Keratinocyte (primary cell): ENCODE measurements around the gene ITGA7. TPM values are rescaled to one million over a fixed set of nuclear protein-coding genes. Genes with fewer than 3 reads are reported as not detected.

Source experiments
- DNase-seq: peaks from one replicate; pipeline ENCODE4 v3.0.0-alpha.2; 2011; ENCODE audit warnings: low read depth, missing footprints, low spot score
- FAIRE-seq: peaks from 2 replicates; lab custom pipeline; 2011; peaks lifted over from hg19 to GRCh38; lab: Jason Lieb, UNC
- H2AFZ ChIP-seq: 2 replicates; pipeline ENCODE4 v1.6.0; 2012; ENCODE audit warnings: low read length, control low read depth, inconsistent platforms; ENCODE audit not compliant: control insufficient read depth
- H3K27ac ChIP-seq: 2 replicates; pipeline ENCODE4 v1.5.1; 2011; ENCODE audit warnings: low read length; ENCODE audit not compliant: control insufficient read depth, insufficient read depth
- H3K27me3 ChIP-seq: 3 replicates; pipeline ENCODE4 v1.6.0; 2011; ENCODE audit warnings: low read length; ENCODE audit not compliant: control insufficient read depth, insufficient read depth; ENCODE audit errors: extremely low read depth
- H3K36me3 ChIP-seq, 2 experiments: 2 replicates in 1 of 2; 3 replicates in 1 of 2; pipeline ENCODE4 v1.5.1; 2011; ENCODE audit warnings: low read length in 2 of 2, mild to moderate bottlenecking in 1 of 2; ENCODE audit not compliant: control insufficient read depth in 2 of 2, insufficient read depth in 2 of 2; ENCODE audit errors: extremely low read depth in 1 of 2
- H3K4me1 ChIP-seq: 3 replicates; pipeline ENCODE4 v1.5.1; 2011; ENCODE audit warnings: low read length; ENCODE audit not compliant: control insufficient read depth, insufficient read depth; ENCODE audit errors: extremely low read depth
- H3K4me2 ChIP-seq: 3 replicates; pipeline ENCODE4 v1.6.0; 2011; ENCODE audit warnings: low read depth, low read length; ENCODE audit not compliant: control insufficient read depth, insufficient read depth; ENCODE audit errors: extremely low read depth
- H3K4me3 ChIP-seq, 3 experiments: fragments of 200-600 bp in 1 of 3; sonication (generic) in 1 of 3; 2 replicates in 2 of 3; 3 replicates in 1 of 3; pipeline ENCODE4 v1.5.1; 2011 to 2016; ENCODE audit warnings: low read length in 3 of 3, mild to moderate bottlenecking in 3 of 3, control low read depth in 2 of 3, inconsistent platforms in 1 of 3, low read depth in 1 of 3, mixed read lengths in 1 of 3, mixed run types in 1 of 3, moderate library complexity in 1 of 3; ENCODE audit not compliant: control insufficient read depth in 2 of 3, insufficient read depth in 2 of 3; ENCODE audit errors: extremely low read depth in 1 of 3
- H3K79me2 ChIP-seq: 2 replicates; pipeline ENCODE4 v1.6.0; 2012; ENCODE audit warnings: low read length; ENCODE audit not compliant: control insufficient read depth, insufficient read depth
- H3K9ac ChIP-seq: 3 replicates; pipeline ENCODE4 v1.6.0; 2011; ENCODE audit warnings: low read length; ENCODE audit not compliant: control insufficient read depth, insufficient read depth; ENCODE audit errors: extremely low read depth
- H3K9me1 ChIP-seq: 3 replicates; pipeline ENCODE4 v1.6.0; 2011; ENCODE audit warnings: low read length; ENCODE audit not compliant: control insufficient read depth, insufficient read depth; ENCODE audit errors: extremely low read depth
- H3K9me3 ChIP-seq: 2 replicates; pipeline ENCODE4 v1.5.1; 2012; ENCODE audit warnings: low read depth, low read length; ENCODE audit not compliant: control insufficient read depth
- H4K20me1 ChIP-seq: 3 replicates; pipeline ENCODE4 v1.6.0; 2011; ENCODE audit warnings: low read length; ENCODE audit not compliant: control insufficient read depth, insufficient read depth; ENCODE audit errors: extremely low read depth
- EZH2 ChIP-seq: IDR thresholded peaks from one replicate; pipeline ENCODE4 v1.6.1; 2012; ENCODE audit warnings: inconsistent platforms, mild to moderate bottlenecking, low read length, moderate library complexity
- dilution Hi-C: fragments of 300-500 bp; cut with MboI; formaldehyde crosslinking; loops from one replicate; pipeline ENCODE4 v1.7.0; 2020; ENCODE audit warnings: low sequenced_read_pairs; ENCODE audit not compliant: extremely low pct_ligation_motif_present
- polyA plus RNA-seq, 5 experiments: library from polyadenylated mRNA; depleted of rRNA in 3 of 5; stranded (reverse) in 3 of 5; stranded (forward) in 1 of 5; unstranded in 1 of 5; fragments of >200 nt; gene quantifications; 1 replicate in 1 of 5; 2 replicates in 3 of 5; 3 replicates in 1 of 5; pipeline versions ENCODE4 v1.2.1 to v1.2.3, GENCODE V29; 2011 to 2012; ENCODE audit warnings: missing spikeins in 2 of 5, low read depth in 1 of 5, low replicate concordance in 1 of 5
- TF ChIP-seq, protein P1 (sequence below), 3 experiments: IDR thresholded peaks in 1 of 3; conservative IDR thresholded peaks in 1 of 3; optimal IDR thresholded peaks in 1 of 3; 2 replicates in 2 of 3; 3 replicates in 1 of 3; pipeline versions ENCODE3 to v1.5.1; 2011; ENCODE audit warnings: low read length in 3 of 3, mild to moderate bottlenecking in 3 of 3, moderate library complexity in 2 of 3, control low read depth in 1 of 3, inconsistent platforms in 1 of 3; ENCODE audit not compliant: insufficient read depth in 2 of 3; ENCODE audit errors: extremely low read depth in 1 of 3

ITGA7 gene
- polyA plus RNA-seq, 1 donor (not counting 4 experiments of a cell fraction or from before 2014, with no cell fraction given), result 0.04 TPM

DNA sequence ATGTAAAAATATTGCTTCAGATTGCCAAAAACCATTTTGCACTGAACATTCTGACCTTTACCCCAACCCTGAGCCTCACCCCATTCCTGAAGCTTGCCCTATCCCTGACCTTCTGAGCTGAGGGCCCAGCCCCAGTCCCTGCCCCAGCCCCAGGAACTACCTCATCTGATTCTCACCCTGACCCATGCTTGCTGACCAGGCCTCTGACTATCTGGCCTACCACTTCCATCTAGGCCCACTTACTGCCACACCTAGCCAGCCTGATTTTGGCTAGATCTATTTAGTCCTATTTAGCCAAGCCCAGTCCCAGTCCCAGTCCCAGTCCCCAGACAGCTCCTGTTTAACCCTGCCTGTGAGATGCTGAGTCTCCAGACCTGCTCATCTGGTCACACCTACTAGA is 37.4 kb downstream of the ITGA7 start:
- H3K4me3 ChIP-seq, result no peak overlapping the region
- H3K4me2 ChIP-seq, result no peak overlapping the region
- TF ChIP-seq, protein P1, sequence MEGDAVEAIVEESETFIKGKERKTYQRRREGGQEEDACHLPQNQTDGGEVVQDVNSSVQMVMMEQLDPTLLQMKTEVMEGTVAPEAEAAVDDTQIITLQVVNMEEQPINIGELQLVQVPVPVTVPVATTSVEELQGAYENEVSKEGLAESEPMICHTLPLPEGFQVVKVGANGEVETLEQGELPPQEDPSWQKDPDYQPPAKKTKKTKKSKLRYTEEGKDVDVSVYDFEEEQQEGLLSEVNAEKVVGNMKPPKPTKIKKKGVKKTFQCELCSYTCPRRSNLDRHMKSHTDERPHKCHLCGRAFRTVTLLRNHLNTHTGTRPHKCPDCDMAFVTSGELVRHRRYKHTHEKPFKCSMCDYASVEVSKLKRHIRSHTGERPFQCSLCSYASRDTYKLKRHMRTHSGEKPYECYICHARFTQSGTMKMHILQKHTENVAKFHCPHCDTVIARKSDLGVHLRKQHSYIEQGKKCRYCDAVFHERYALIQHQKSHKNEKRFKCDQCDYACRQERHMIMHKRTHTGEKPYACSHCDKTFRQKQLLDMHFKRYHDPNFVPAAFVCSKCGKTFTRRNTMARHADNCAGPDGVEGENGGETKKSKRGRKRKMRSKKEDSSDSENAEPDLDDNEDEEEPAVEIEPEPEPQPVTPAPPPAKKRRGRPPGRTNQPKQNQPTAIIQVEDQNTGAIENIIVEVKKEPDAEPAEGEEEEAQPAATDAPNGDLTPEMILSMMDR (optimal IDR thresholded peaks at IDR 0.05 in 1 of 3, IDR thresholded peaks at IDR 0.05 in 1 of 3, conservative IDR thresholded peaks at IDR 0.05 in 1 of 3; ENCODE audit: extremely low read depth in 1 of 3, insufficient read depth in 2 of 3, low read length in 3 of 3), result no peak
- TF ChIP-seq EZH2, result no peak
- dilution Hi-C loops, result no loop called here
- H2AFZ ChIP-seq, result no peak overlapping the region
- no peak overlapping the region for H3K27ac ChIP-seq
- H4K20me1 ChIP-seq, result no peaks in the 10 kb centered on the region
- H3K9me3 ChIP-seq, result no peaks in the 10 kb centered on the region
- no peak overlapping the region for H3K9ac ChIP-seq
- FAIRE-seq (no peak), DNase-seq (no peak)
- no peaks in the 10 kb centered on the region for H3K4me1 ChIP-seq
- no peaks in the 10 kb centered on the region for H3K9me1 ChIP-seq
- peaks cover 4% of the 10 kb centered on the region for H3K27me3 ChIP-seq
- H3K36me3 ChIP-seq, result no peaks in the 10 kb centered on the region
- no peaks in the 10 kb centered on the region for H3K79me2 ChIP-seq

DNA sequence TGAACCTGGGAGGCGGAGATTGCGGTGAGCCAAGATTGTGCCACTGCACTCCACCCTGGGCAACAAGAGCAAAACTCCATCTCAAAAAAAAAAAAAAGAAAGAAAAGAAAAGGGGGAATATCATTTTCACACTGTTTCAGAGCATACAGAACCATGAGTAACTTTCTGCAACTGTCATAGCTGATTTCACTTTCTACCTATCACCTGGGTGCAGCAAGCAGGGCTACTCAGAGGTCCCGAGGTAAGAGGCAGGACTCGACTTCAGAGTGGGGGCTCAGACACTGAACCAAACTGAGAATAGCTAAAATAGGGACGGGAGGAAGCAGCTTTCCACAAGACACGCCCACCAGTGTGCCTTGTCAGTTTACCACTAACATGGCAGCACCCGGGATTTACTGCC is 41.2 kb downstream of the ITGA7 start:
- TF ChIP-seq EZH2, result no peak
- TF ChIP-seq, protein P1 (optimal IDR thresholded peaks at IDR 0.05 in 1 of 3, IDR thresholded peaks at IDR 0.05 in 1 of 3, conservative IDR thresholded peaks at IDR 0.05 in 1 of 3; ENCODE audit: extremely low read depth in 1 of 3, insufficient read depth in 2 of 3, low read length in 3 of 3), result no peak
- H3K4me3 ChIP-seq, result no peak overlapping the region
- dilution Hi-C loops, result no loop called here
- H3K36me3 ChIP-seq, result no peaks in the 10 kb centered on the region
- no peaks in the 10 kb centered on the region for H3K9me3 ChIP-seq
- DNase-seq, result no peak
- FAIRE-seq, result no peak
- H3K27ac ChIP-seq, result no peak overlapping the region
- no peaks in the 10 kb centered on the region for H3K4me1 ChIP-seq
- no peak overlapping the region for H3K9ac ChIP-seq
- H2AFZ ChIP-seq, result no peak overlapping the region
- no peaks in the 10 kb centered on the region for H4K20me1 ChIP-seq
- H3K27me3 ChIP-seq, result peaks cover 4% of the 10 kb centered on the region
- H3K9me1 ChIP-seq, result no peaks in the 10 kb centered on the region
- H3K79me2 ChIP-seq, result no peaks in the 10 kb centered on the region
- no peak overlapping the region for H3K4me2 ChIP-seq
